Caco-2 (cell line): ENCODE results near the gene NUTM1. TPM values are rescaled to one million over a fixed set of nuclear protein-coding genes. Genes with fewer than 3 reads are reported as not detected.

ENCODE experiments used
- BruUV-seq: library from RNA; stranded (reverse); fragments of 400-500 nt; replicated peaks from 2 replicates; lab custom pipeline; 2021; lab: Mats Ljungman, UMichigan
- CTCF ChIA-PET: fragments of 300-600 bp; sonication (Branson Sonifier 250); formaldehyde crosslinking; loops from one replicate; lab custom pipeline; 2022; ENCODE audit warnings: antibody characterized with exemption; lab: Charles Lee
- POLR2A ChIA-PET: fragments of 300-600 bp; sonication (Branson Sonifier 250); formaldehyde crosslinking; loops from one replicate; lab custom pipeline; 2022; ENCODE audit warnings: antibody characterized with exemption; lab: Charles Lee
- DNase-seq, 2 experiments: peaks; one replicate each; pipeline versions ENCODE4 v3.0.0 to v3.0.0-alpha.2; 2020 to 2022
- H3K27me3 ChIP-seq: replicated peaks from 2 replicates; pipeline ENCODE4 v1.6.0; 2011; ENCODE audit warnings: low read length; ENCODE audit not compliant: control insufficient read depth, insufficient read depth
- H3K36me3 ChIP-seq: 2 replicates; pipeline ENCODE4 v1.5.1; 2011; ENCODE audit warnings: low read length; ENCODE audit not compliant: control insufficient read depth, insufficient read depth
- H3K4me1 ChIP-seq: fragments of 250-450 bp; sonication (Bioruptor Pico); 2 replicates; pipeline ENCODE4 v1.5.1; 2020; ENCODE audit warnings: mild to moderate bottlenecking
- H3K4me3 ChIP-seq: 2 replicates; pipeline ENCODE4 v1.5.1; 2011; ENCODE audit warnings: low read depth, mild to moderate bottlenecking, control low read depth, low read length
- H3K9me3 ChIP-seq: fragments of 250-450 bp; sonication (Bioruptor Pico); 2 replicates; pipeline ENCODE4 v1.5.1; 2020; ENCODE audit warnings: mild to moderate bottlenecking, moderate library complexity
- H3K27ac Mint-ChIP-seq: one replicate; pipeline ENCODE4 v1.8.0; 2022; ENCODE audit warnings: mixed read lengths; ENCODE audit not compliant: unreplicated experiment
- H3K27me3 Mint-ChIP-seq: one replicate; pipeline ENCODE4 v1.8.0; 2022; ENCODE audit warnings: mixed read lengths; ENCODE audit not compliant: insufficient read depth, unreplicated experiment
- H3K36me3 Mint-ChIP-seq: one replicate; pipeline ENCODE4 v1.8.0; 2022; ENCODE audit warnings: mild to moderate bottlenecking, mixed read lengths; ENCODE audit not compliant: insufficient read depth, unreplicated experiment
- H3K4me1 Mint-ChIP-seq: one replicate; pipeline ENCODE4 v1.8.0; 2022; ENCODE audit warnings: low read depth, mixed read lengths; ENCODE audit not compliant: unreplicated experiment
- H3K4me3 Mint-ChIP-seq: one replicate; pipeline ENCODE4 v1.8.0; 2022; ENCODE audit warnings: mild to moderate bottlenecking, moderate library complexity, mixed read lengths; ENCODE audit not compliant: unreplicated experiment
- H3K9me3 Mint-ChIP-seq: one replicate; pipeline ENCODE4 v1.8.0; 2022; ENCODE audit warnings: mixed read lengths; ENCODE audit not compliant: unreplicated experiment
- CTCF ChIP-seq, 2 experiments: fragments of 200-600 bp in 1 of 2; IDR thresholded peaks; 1 replicate in 1 of 2; 2 replicates in 1 of 2; pipeline versions ENCODE4 v1.5.1 to v1.8.0; 2011 to 2022; ENCODE audit warnings: antibody characterized with exemption in 1 of 2, control low read depth in 1 of 2, inconsistent platforms in 1 of 2, low read depth in 1 of 2, low read length in 1 of 2, mild to moderate bottlenecking in 1 of 2, moderate library complexity in 1 of 2; ENCODE audit not compliant: insufficient read depth in 1 of 2, severe bottlenecking in 1 of 2, unreplicated experiment in 1 of 2
- intact Hi-C: fragments of 100-400 bp; cut with micrococcal nuclease; formaldehyde crosslinking; loops from one replicate; pipeline ENCODE4 v1.10.0; 2022; ENCODE audit not compliant: unreplicated experiment
- total RNA-seq: library from RNA; stranded (reverse); gene quantifications from 2 replicates; pipeline ENCODE4 v1.2.3, GENCODE V29; 2022

Gene NUTM1
- total RNA-seq, 1 experiment from 2014 or later: not detected

GRCh38 chr15:34329006-34329405 is 14.1 kb upstream of the NUTM1 start:
- Mint-ChIP-seq H3K36me3 (no peaks in the 10 kb centered on the region), H3K27me3 (no peaks in the 10 kb centered on the region), H3K4me1 (no peaks in the 10 kb centered on the region), H3K9me3 (no peaks in the 10 kb centered on the region), H3K4me3 (no peak overlapping the region), H3K27ac (no peak overlapping the region)
- intact Hi-C loops: no loop called here
- ChIA-PET POLR2A (no interaction called here), CTCF (no interaction called here)
- Histone ChIP-seq H3K4me1 (no peaks in the 10 kb centered on the region), H3K27me3 (no peaks in the 10 kb centered on the region), H3K4me3 (no peak overlapping the region), H3K36me3 (no peaks in the 10 kb centered on the region), H3K9me3 (no peaks in the 10 kb centered on the region)
- no TSS peak for BruUV-seq
- no peak for DNase-seq
- TF ChIP-seq CTCF (IDR thresholded peaks at IDR 0.05; ENCODE audit: insufficient read depth in 1 of 2, low read depth in 1 of 2, low read length in 1 of 2, severe bottlenecking in 1 of 2, unreplicated experiment in 1 of 2): no peak

GRCh38 chr15:34330279-34330678 is 12.8 kb upstream of the NUTM1 start:
- ChIA-PET POLR2A (interaction anchor here (0.9 kb wide), 1 partner anchor 11 kb away, joined by 4 read pairs; no protein-coding TSS in a partner anchor), CTCF (no interaction called here)
- TF ChIP-seq CTCF (IDR thresholded peaks at IDR 0.05; ENCODE audit: insufficient read depth in 1 of 2, low read depth in 1 of 2, low read length in 1 of 2, severe bottlenecking in 1 of 2, unreplicated experiment in 1 of 2): no peak
- intact Hi-C loops: no loop called here
- Histone ChIP-seq H3K36me3 (no peaks in the 10 kb centered on the region), H3K4me3 (no peak overlapping the region), H3K27me3 (no peaks in the 10 kb centered on the region), H3K9me3 (no peaks in the 10 kb centered on the region), H3K4me1 (no peaks in the 10 kb centered on the region)
- no peak for DNase-seq
- Mint-ChIP-seq H3K9me3 (no peaks in the 10 kb centered on the region), H3K36me3 (no peaks in the 10 kb centered on the region), H3K27ac (no peak overlapping the region), H3K4me1 (no peaks in the 10 kb centered on the region), H3K27me3 (no peaks in the 10 kb centered on the region), H3K4me3 (no peak overlapping the region)
- no TSS peak for BruUV-seq

- Mint-ChIP-seq H3K9me3 (no peaks in the 10 kb centered on the region), H3K27ac (no peak overlapping the region), H3K4me1 (no peaks in the 10 kb centered on the region), H3K36me3 (peaks cover under 1% of the 10 kb centered on the region), H3K4me3 (no peak overlapping the region), H3K27me3 (no peaks in the 10 kb centered on the region)
- H3K4me1 ChIP-seq: no peaks in the 10 kb centered on the region
- no peaks in the 10 kb centered on the region for H3K36me3 ChIP-seq
- ChIA-PET POLR2A (no interaction called here), CTCF (no interaction called here)
- no peaks in the 10 kb centered on the region for H3K9me3 ChIP-seq
- H3K4me3 ChIP-seq: no peak overlapping the region
- no peak for TF ChIP-seq CTCF (IDR thresholded peaks at IDR 0.05; ENCODE audit: insufficient read depth in 1 of 2, low read depth in 1 of 2, low read length in 1 of 2, severe bottlenecking in 1 of 2, unreplicated experiment in 1 of 2)
- no TSS peak for BruUV-seq
- no peak for DNase-seq
- intact Hi-C loops: no loop called here
- H3K27me3 ChIP-seq: no peaks in the 10 kb centered on the region
Observed at GRCh38 chr15:34331809-34332208, 11.3 kb upstream of the NUTM1 start.
